ENCODE measurements around the gene MPZL2.
"Not testable (repeated sequence)": the region's sequence is repeated elsewhere in the genome, so short reads cannot be mapped to it uniquely, and the experiment has no call there.

Gene MPZL2

GRCh38 chr11:118263695-118264568 lies at the start of gene MPZL2:
TSS of gene MPZL2 (minus strand) at chr11:118264297. CDS start at chr11:118264153, 144 bp downstream.
- peak within 1 kb of the TSS; percentile 75 for H3K9ac ChIP-seq (ENCODE audit: insufficient read length, low read depth)
- H3K4me3 ChIP-seq (ENCODE audit: insufficient read length, low read depth) = peak within 1 kb of the TSS; percentile 37
- H3K27me3 ChIP-seq (ENCODE audit: insufficient read depth, insufficient read length) = peaks cover 35% of the 10 kb centered on the region
- TF ChIP-seq ZNF274 (IDR thresholded peaks at IDR 0.05; ENCODE audit: low read depth, low read length) = no peak
- no peaks in the 10 kb centered on the region for H3K36me3 ChIP-seq (ENCODE audit: insufficient read depth, insufficient read length, low read length)
- H3K9me3 ChIP-seq (ENCODE audit: insufficient read depth, low read length) = no peaks in the 10 kb centered on the region
- peaks cover 4% of the 10 kb centered on the region for H3K4me1 ChIP-seq (ENCODE audit: insufficient read depth, insufficient read length)
- no peak for DNase-seq (ENCODE audit: low read depth, low spot score)

- Histone ChIP-seq H3K9ac (ENCODE audit: insufficient read length, low read depth) (no peak overlapping the region), H3K27me3 (ENCODE audit: insufficient read depth, insufficient read length) (peaks cover 3% of the 10 kb centered on the region), H3K36me3 (ENCODE audit: insufficient read depth, insufficient read length, low read length) (no peaks in the 10 kb centered on the region), H3K4me3 (ENCODE audit: insufficient read length, low read depth) (no peak overlapping the region), H3K4me1 (ENCODE audit: insufficient read depth, insufficient read length) (peaks cover 9% of the 10 kb centered on the region), H3K9me3 (ENCODE audit: insufficient read depth, low read length) (no peaks in the 10 kb centered on the region)
- no peak for DNase-seq (ENCODE audit: low read depth, low spot score)
- TF ChIP-seq YY1 (IDR thresholded peaks at IDR 0.05; ENCODE audit: insufficient read depth, insufficient read length) (no peak), ZNF274 (IDR thresholded peaks at IDR 0.05; ENCODE audit: low read depth, low read length) (no peak), SUZ12 (IDR thresholded peaks at IDR 0.05; ENCODE audit: extremely low read depth, insufficient read depth, insufficient read length) (no peak)
Observed at GRCh38 chr11:118313242-118313641, 49.1 kb upstream of the MPZL2 start.

GRCh38 chr11:118312328-118312727 lies 48.2 kb upstream of the MPZL2 start:
- Histone ChIP-seq H3K4me1 (ENCODE audit: insufficient read depth, insufficient read length) (peaks cover 9% of the 10 kb centered on the region), H3K36me3 (ENCODE audit: insufficient read depth, insufficient read length, low read length) (no peaks in the 10 kb centered on the region), H3K4me3 (ENCODE audit: insufficient read length, low read depth) (no peak overlapping the region), H3K9me3 (ENCODE audit: insufficient read depth, low read length) (no peaks in the 10 kb centered on the region), H3K9ac (ENCODE audit: insufficient read length, low read depth) (no peak overlapping the region), H3K27me3 (ENCODE audit: insufficient read depth, insufficient read length) (peaks cover 3% of the 10 kb centered on the region)
- TF ChIP-seq YY1 (IDR thresholded peaks at IDR 0.05; ENCODE audit: insufficient read depth, insufficient read length) (no peak), SUZ12 (IDR thresholded peaks at IDR 0.05; ENCODE audit: extremely low read depth, insufficient read depth, insufficient read length) (no peak), ZNF274 (IDR thresholded peaks at IDR 0.05; ENCODE audit: low read depth, low read length) (no peak)
- DNase-seq (ENCODE audit: low read depth, low spot score) = no peak

GRCh38 chr11:118311518-118311917 lies 47.4 kb upstream of the MPZL2 start:
- H3K9ac ChIP-seq (ENCODE audit: insufficient read length, low read depth) = no peak overlapping the region
- H3K36me3 ChIP-seq (ENCODE audit: insufficient read depth, insufficient read length, low read length) = no peaks in the 10 kb centered on the region
- no peak for DNase-seq (ENCODE audit: low read depth, low spot score)
- H3K4me1 ChIP-seq (ENCODE audit: insufficient read depth, insufficient read length) = peaks cover 6% of the 10 kb centered on the region
- no peak for TF ChIP-seq ZNF274 (IDR thresholded peaks at IDR 0.05; ENCODE audit: low read depth, low read length)
- TF ChIP-seq YY1 (IDR thresholded peaks at IDR 0.05; ENCODE audit: insufficient read depth, insufficient read length) = no peak
- no peak for TF ChIP-seq SUZ12 (IDR thresholded peaks at IDR 0.05; ENCODE audit: extremely low read depth, insufficient read depth, insufficient read length)
- no peak overlapping the region for H3K4me3 ChIP-seq (ENCODE audit: insufficient read length, low read depth)
- no peaks in the 10 kb centered on the region for H3K9me3 ChIP-seq (ENCODE audit: insufficient read depth, low read length)
- peaks cover 3% of the 10 kb centered on the region for H3K27me3 ChIP-seq (ENCODE audit: insufficient read depth, insufficient read length)

GRCh38 chr11:118310781-118311485 lies 46.8 kb upstream of the MPZL2 start:
- peaks cover 3% of the 10 kb centered on the region for H3K27me3 ChIP-seq (ENCODE audit: insufficient read depth, insufficient read length)
- no peaks in the 10 kb centered on the region for H3K36me3 ChIP-seq (ENCODE audit: insufficient read depth, insufficient read length, low read length)
- H3K4me1 ChIP-seq (ENCODE audit: insufficient read depth, insufficient read length) = peaks cover 6% of the 10 kb centered on the region
- no peak for DNase-seq (ENCODE audit: low read depth, low spot score)
- no peak for TF ChIP-seq YY1 (IDR thresholded peaks at IDR 0.05; ENCODE audit: insufficient read depth, insufficient read length)
- no peak for TF ChIP-seq SUZ12 (IDR thresholded peaks at IDR 0.05; ENCODE audit: extremely low read depth, insufficient read depth, insufficient read length)
- TF ChIP-seq ZNF274 (IDR thresholded peaks at IDR 0.05; ENCODE audit: low read depth, low read length) = no peak
- no peak overlapping the region for H3K9ac ChIP-seq (ENCODE audit: insufficient read length, low read depth)
- H3K9me3 ChIP-seq (ENCODE audit: insufficient read depth, low read length) = no peaks in the 10 kb centered on the region
- H3K4me3 ChIP-seq (ENCODE audit: insufficient read length, low read depth) = no peak overlapping the region

- H3K9me3 ChIP-seq (ENCODE audit: insufficient read depth, low read length) = no peaks in the 10 kb centered on the region
- H3K4me1 ChIP-seq (ENCODE audit: insufficient read depth, insufficient read length) = peaks cover 5% of the 10 kb centered on the region
- H3K36me3 ChIP-seq (ENCODE audit: insufficient read depth, insufficient read length, low read length) = no peaks in the 10 kb centered on the region
- H3K9ac ChIP-seq (ENCODE audit: insufficient read length, low read depth) = no peak overlapping the region
- no peak for TF ChIP-seq YY1 (IDR thresholded peaks at IDR 0.05; ENCODE audit: insufficient read depth, insufficient read length)
- no peak for TF ChIP-seq SUZ12 (IDR thresholded peaks at IDR 0.05; ENCODE audit: extremely low read depth, insufficient read depth, insufficient read length)
- TF ChIP-seq ZNF274 (IDR thresholded peaks at IDR 0.05; ENCODE audit: low read depth, low read length) = no peak
- peaks cover 3% of the 10 kb centered on the region for H3K27me3 ChIP-seq (ENCODE audit: insufficient read depth, insufficient read length)
- no peak overlapping the region for H3K4me3 ChIP-seq (ENCODE audit: insufficient read length, low read depth)
- no peak for DNase-seq (ENCODE audit: low read depth, low spot score)
Observed at GRCh38 chr11:118310271-118310670, 46.2 kb upstream of the MPZL2 start.

GRCh38 chr11:118308995-118309528 lies 45.0 kb upstream of the MPZL2 start:
- H3K9me3 ChIP-seq (ENCODE audit: insufficient read depth, low read length); H3K9ac ChIP-seq (ENCODE audit: insufficient read length, low read depth); H3K36me3 ChIP-seq (ENCODE audit: insufficient read depth, insufficient read length, low read length); DNase-seq (ENCODE audit: low read depth, low spot score); H3K4me3 ChIP-seq (ENCODE audit: insufficient read length, low read depth); H3K4me1 ChIP-seq (ENCODE audit: insufficient read depth, insufficient read length); H3K27me3 ChIP-seq (ENCODE audit: insufficient read depth, insufficient read length): not testable (repeated sequence)
